ENCODE results near the gene CFD.
"Not testable (repeated sequence)": the region's sequence is repeated elsewhere in the genome, so short reads cannot be mapped to it uniquely, and the experiment has no call there.

Gene CFD

DNA sequence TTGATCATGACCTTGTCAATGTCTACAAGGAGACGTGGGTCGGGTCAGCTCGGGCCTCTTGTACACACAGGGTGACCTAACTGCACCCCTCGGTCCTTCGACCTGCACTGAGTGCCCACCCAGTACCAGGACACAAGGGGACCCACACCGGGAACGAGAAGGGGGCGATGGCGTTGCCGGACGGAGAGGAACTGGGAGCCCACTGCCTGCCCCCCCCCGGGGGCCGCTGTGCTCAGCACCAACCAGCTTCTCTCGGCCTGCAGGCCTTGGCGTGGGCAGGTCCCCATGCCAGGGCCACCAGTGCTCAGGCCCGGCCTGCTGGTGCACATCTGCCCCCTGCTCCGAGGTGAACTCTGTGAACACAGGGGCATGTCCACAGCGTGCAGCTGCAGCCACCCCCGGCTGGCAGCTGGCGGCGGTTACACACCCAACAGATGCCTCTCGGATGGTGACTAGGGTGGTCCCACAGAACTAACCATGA is 14.1 kb downstream of the CFD start:
- DNase-seq = no peak

DNA sequence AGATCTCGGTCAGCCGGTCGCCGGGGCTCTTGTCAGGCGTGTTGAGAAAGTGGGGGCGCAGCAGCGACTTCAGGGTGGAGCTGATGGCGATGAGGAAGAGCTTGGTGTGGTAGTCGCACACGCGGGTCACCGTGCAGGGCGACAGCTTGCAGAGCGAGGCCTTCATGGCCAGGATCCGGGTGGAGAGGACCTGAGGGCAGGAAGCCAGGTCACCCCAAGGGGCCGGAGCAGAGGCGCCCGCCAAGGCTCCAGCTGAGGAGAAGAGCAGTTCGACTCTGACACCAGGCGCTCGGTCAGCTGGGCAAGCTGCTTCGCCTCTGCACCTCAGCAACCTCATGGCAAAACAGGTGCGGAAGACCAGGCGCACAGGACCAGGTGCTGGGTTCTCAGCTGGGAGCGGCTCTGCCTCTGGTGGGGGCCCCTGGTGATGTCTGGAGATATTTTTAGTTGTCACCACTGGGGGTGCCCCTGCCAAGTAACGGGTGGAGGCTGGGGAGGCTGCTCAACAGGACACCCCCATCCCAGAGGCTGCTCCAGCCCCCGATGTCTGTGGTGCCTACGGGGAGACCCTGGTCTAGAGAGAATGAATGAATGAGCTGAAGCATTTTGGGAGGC is 15.9 kb downstream of the CFD start:
- no peak for DNase-seq

DNA sequence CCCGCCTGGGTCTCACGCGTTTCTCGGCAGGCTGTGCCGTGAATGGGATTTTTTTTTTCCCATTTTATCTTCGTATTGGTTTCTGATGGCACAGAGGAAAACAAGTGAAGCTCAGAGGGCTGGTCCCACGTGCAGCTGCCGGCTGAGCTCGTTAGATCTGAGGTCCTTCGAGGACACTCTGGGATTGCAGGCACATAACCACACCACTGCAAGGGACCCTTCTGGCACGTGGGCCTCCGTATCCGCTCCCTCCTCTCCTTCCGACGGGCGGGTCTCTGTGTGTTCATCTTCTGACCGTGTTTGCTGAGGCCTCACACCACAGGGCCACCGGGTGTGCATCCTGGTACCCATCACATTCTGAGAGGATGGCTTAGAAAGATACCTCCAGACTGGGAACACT is 16.6 kb downstream of the CFD start:
- DNase-seq = no peak

DNA sequence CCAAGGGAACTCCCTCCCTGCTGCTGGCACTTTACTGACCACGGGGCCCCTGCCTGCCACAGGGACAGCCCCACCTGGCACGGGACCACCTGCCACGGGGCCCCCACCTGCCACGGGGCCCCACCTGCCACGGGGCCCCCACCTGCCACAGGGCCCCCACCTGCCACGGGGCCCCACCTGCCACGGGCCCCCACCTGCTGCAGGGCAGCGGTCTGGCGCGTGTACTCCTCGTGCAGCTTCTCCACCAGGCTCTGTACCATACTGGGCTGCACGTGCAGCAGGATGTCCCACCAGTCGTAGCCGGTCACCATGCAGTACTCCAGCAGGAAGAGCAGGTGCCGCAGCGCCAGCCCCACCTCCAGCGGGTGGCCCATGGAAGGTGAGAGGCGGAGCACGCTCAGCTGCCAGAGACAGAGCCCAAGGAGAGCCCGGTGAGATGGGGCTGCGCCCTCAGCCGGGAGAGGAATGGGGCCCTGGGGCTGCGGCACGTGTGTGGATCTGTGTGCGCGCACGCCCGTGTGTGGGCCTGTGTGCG is 17.4 kb downstream of the CFD start:
- no peak for DNase-seq

DNA sequence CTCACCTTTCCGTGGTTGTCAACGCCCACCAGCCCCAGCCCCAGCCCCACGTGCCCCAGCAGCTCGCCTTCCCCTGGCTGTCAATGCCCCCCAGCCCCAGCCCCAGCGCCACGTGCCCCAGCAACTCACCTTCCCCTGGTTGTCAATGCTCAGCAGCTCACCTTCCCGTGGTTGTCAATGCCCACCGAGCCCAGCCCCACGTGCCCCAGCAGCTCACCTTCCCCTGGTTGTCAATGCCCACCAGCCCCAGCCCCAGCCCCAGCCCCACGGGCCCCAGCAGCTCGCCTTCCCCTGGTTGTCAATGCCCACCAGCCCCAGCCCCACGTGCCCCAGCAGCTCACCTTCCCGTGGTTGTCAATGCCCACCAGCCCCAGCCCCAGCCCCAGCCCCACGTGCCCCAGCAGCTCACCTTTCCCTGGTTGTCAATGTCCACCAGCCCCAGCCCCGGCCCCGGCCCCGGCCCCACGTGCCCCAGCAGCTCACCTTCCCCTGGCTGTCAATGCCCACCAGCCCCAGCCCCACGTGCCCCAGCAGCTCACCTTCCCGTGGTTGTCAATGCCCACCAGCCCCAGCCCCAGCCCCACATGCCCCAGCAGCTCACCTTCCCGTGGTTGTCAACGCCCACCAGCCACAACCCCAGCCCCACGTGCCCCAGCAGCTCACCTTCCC is 18.7 kb downstream of the CFD start:
- DNase-seq = not testable (repeated sequence)

DNA sequence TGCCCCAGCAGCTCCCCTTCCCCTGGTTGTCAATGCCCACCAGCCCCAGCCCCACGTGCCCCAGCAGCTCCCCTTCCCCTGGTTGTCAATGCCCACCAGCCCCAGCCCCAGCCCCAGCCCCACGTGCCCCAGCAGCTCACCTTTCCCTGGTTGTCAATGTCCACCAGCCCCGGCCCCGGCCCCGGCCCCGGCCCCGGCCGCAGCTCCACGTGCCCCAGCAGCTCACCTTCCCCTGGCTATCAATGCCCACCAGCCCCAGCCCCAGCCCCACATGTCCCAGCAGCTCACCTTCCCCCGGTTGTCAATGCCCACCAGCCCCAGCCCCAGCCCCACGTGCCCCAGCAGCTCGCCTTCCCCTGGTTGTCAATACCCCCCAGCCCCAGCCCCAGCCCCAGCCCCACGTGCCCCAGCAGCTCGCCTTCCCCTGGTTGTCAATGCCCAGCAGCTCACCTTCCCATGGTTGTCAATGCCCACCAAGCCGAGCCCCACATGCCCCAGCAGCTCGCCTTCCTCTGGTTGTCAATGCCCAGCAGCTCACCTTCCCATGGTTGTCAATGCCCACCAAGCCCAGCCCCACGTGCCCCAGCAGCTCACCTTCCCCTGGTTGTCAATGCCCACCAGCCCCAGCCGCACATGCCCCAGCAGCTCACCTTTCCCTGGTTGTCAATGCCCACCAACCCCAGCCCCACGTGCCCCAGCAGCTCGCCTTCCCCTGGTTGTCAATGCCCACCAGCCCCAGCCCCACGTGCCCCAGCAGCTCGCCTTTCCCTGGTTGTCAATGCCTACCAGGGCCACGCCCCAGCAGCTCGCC is 19.5 kb downstream of the CFD start:
- DNase-seq = not testable (repeated sequence)

DNA sequence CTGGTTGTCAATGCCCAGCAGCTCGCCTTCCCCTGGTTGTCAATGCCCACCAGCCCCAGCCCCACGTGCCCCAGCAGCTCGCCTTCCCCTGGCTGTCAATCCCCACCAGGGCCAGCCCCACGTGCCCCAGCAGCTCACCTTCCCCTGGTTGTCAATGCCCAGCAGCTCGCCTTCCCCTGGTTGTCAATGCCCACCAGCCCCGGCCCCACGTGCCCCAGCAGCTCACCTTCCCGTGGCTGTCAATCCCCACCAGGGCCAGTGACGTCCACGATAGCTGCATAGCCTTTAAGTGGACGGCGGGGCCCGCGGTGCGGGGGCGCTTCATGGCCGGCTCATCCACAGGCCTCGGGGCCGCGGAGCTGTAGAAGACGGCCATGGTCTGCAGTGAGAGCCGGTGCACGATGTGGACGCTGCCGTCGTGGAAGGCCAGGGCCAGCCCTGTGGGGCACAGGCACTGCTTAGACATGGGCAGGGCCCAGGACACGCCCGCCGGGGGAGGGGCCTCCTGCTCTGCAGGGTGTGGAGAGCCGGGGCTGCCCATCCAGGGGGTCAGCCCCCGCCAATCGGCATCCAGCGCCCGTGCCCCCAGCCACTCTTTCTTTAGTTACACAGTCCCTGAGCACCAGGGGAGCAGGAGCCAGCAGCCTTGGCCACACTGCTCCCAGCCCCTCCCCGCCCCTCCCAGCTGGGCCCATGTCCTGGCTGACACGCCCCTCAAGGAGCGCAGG is 20.4 kb downstream of the CFD start:
- no peak for DNase-seq

DNA sequence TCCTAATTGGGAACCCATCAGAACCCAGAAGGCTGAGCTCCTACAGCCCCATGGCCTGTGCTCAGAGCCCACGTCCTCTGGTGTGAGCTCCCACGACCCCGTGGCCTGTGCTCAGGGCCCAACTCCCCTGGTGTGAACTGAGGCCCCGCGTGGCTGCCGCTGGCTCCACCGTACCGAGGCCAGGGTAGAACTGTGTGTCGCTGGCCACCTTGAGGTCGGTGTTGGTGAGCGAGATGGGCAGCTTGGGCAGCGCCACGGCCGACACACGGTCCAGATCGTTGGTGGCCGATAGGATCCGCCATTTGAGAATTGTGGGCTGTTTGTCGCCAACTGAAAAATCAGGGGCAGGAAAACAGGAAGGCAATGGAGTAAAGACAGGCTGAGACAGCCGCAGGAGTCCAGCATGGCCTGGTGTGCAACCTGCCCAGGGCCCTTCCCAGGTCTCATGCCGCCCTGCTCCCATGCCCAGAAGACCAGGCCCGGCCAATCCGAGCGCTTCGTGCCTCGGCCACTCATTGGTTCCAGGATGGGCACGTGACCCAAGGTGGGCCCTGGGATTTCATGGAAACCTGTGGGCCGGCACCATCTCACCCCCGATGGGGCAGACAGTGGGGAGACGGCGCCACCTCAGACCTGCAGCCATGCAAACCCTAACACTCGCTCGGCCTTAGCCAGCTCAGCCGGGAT is 22.1 kb downstream of the CFD start:
- DNase-seq = no peak

DNA sequence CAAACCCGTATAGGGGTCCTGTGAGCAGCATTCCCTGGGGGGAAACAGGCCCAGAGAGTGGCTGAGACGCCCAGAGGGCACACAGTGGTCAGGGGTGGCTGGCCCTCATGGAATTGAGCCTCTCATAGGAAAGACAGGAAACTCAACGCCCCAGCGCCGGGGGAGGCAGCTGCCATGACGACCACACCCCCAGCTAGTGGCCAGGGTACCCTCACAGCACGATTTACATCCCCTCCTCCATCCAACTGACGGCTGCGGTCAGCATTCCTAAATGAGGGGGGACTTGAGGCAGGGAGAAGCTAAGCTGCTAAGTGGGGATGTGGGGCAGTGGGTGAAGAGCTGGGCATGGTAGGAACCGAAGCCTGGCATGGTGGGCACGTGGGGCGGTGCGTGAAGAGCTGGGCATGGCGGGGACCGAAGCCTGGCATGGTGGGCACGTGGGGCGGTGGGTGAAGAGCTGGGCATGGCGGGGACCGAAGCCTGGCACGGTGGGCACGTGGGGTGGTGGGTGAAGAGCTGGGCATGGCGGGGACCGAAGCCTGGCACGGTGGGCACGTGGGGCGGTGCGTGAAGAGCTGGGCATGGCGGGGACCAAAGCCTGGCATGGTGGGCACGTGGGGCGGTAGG is 23.5 kb downstream of the CFD start:
- DNase-seq = no peak

DNA sequence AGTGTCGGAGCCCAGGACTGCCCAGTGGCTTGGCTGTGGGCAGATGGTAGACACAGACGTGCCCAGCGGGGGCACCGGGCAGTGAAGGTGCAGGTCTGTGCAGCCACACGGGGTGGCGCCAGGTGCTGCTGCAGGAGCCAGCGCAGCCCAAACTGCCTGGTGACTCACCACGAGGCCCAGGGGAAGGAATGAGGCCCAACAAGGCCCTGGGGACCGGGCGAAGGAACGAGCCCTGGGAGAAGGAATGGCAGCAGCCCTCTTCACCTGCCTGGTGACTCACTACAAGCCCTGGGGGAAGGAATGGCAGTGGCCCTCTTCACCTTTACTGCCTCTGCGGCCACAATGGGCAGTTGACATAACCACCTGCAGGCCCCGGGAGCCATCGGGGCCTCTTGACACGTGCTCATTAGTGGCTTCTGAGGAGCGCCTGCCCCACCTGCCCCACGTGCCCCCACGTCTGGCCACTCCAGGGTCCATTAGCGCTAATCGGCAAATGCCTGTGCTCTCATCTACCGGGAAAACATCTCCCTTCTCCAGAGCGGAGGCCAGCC is 24.3 kb downstream of the CFD start:
- DNase-seq = no peak

DNA sequence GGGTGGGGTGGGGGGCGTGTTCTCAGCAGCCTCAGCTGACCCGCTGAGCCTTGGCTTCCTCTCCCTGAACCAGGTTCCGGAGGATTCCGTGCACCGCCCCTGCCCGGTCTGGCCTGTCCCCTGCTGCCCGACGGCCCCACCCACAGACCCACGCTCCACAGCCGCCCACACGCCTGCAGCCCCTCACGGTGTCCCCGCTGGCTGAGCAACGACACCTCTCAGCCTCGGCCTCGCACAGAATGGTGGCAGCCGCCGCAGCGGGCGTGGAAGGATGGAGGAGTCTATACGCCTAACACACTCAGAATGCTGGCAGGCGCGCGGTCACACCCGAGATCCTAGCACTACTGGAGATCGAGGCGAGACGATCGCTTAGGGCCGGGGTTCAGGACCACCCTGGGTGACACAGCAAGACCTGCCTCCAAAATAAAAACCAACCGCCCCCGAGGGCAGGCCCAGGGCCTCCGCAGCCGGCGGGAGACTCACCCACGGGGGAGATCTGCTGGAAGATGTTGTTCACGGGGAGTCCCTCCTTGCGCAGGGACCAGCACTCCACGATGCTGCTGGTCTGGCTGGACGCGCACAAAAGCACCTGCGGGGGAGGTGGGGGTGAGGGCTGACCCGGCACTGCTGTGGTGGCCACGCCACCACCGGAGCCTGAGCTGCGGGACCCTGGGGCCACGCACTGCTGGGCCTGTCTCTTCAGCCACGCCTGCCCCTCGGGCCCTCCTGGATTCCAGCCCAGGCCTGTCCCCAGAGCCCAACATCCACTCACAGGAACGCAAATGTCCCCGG is 25.2 kb downstream of the CFD start:
- DNase-seq = no peak

DNA sequence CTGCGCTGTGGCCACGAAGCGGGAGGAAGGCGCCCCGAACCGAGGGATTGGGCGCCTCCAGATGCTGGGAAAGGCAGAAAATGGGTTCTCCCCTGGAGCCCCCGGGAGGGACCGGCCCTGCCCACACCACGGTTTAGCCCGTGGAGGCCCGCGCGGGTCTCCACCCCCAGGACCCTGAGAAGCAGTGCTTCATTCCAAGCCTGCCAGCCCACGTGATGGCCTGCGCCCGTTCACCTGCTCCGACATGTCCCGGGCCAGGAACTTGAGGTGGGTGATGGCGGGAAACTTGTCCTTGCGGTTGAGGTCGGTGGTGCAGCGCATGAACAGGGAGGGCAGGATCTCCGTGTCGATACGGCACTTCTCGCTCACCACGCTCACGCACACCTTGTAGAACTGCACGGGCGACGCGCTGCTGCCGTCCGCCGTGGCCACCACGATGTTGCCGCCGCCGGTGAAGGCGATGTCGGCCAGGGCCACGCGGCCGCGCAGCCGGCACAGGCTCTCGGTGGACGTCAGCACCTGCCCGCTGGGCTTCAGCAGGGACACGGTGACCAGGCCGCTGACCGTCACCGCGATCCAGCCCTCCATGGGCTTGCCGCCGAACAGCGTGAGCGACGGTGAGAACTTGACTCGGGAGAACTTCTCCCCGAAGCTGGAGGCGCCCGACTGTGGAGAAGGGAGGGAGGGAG is 26.2 kb downstream of the CFD start:
- no peak for DNase-seq

DNA sequence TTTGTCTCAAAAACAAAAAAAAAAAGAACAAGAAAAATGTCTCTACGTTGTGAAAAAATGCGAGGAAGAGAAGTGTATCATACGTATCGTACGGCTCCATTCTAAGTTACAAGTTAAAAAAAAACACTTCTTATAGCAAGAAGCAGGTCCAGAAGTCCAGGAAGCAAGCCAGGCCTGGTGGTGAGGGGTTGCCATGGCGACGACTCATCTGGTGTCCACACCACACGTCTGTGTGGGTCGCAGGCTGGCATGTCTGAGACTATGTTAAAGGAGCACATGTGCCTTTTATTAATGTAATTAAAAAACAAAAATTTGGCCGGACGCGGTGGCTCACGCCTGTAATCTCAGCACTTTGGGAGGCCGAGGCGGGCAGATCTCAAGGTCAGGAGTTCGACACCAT is 27.6 kb downstream of the CFD start:
- no peak for DNase-seq

DNA sequence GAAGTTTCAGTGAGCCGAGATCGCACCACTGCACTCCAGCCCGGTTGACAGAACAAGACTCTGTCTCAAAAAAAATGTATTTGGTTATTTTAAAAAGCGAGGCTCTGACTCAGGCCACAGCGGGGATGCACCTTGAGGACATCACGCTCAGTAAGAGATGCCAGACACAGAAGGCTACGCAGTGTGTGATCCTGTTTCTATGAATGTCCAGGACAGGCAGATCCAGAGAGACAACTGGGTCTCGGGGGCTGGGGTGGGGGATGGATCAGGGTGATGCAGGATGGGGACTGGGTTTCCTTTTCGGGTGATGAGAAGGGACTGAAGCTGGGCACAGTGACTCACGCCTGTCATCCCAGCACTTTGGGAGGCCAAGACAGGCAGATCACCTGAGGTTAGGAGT is 28.1 kb downstream of the CFD start:
- DNase-seq = no peak

DNA sequence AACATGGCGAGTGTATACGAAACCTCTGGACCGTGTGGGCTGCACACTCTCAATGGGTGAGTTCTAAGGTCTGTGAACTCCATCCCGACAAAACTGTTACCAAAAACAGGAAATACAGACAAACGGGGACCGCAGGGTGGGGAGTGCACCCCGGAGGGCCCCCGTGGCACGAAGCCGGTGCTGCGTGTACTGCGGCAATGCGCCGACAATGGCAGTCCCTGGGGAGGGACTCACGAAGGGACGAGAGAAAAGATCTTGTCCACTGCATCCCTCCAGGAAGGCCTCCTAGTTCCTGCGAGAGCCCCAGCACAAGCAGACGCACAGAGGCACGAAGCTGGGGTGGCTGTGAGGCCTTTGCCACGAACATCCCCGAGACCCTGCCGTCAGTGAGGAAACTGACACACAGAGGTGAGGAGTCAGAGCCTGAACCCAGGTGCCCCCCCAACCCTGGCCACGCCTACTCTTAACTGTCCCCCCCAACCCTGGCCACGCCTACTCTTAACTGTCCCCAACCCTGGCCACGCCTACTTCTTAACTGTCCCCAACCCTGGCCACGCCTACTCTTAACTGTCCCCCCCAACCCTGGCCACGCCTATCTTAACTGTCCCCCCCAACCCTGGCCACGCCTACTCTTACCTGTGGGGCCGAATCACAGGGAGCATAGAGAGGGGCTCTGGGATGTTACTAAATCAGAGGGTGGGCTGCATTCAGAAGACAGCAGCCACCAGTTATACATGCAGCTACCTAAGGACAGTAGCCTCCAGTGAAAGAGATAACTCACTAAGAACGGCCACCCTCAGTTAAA is 29.3 kb downstream of the CFD start:
- no peak for DNase-seq

DNA sequence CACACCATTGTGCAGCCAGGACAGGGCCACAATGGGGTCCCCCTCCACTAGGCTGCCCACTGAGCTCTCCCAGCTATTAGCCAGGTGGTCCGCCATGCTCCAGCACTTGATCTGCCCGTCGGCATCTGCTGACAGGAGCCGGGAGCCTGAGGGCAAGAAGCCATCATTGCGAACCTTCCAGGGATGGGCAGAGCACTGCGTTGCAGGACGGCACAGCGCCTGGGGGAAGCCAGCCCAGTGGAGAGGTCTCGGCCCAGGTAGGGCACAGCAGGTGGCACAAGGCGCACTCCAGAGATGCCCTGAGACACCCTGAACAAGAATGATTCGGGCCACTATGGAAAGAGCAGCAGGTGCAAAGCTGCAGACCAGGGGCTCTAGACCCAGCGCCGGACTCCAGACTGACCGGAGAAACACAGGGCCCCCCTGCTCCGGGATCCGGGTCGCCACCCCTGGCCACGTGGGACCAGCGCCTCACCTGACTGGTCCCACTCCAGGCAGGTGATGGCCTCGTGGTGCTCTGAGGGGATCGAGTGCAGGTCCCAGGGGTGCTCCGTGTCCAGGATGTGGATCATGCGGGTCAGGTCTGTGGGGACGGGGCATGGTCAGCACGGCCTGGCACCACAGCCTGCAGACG is 30.3 kb downstream of the CFD start:
- no peak for DNase-seq

DNA sequence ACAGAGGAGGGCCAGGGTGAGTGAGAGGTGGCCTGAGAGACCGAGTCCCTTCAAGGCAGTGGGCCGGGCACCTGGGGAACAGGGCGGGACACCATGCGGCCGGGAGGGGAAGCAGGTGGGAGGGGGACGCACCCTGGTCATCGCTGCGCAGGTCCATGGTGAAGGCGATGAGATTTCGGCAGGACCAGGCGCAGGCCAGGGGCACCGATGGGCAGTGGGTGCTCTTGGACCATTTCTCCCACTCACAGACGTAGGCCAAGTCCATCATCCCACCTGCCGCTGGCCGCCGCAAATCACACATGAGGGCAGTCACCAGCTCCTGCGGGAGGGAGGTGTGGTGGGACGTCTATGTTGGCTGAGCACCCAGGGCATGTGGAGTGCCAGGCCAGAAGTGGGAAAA is 31.4 kb downstream of the CFD start:
- DNase-seq = no peak

DNA sequence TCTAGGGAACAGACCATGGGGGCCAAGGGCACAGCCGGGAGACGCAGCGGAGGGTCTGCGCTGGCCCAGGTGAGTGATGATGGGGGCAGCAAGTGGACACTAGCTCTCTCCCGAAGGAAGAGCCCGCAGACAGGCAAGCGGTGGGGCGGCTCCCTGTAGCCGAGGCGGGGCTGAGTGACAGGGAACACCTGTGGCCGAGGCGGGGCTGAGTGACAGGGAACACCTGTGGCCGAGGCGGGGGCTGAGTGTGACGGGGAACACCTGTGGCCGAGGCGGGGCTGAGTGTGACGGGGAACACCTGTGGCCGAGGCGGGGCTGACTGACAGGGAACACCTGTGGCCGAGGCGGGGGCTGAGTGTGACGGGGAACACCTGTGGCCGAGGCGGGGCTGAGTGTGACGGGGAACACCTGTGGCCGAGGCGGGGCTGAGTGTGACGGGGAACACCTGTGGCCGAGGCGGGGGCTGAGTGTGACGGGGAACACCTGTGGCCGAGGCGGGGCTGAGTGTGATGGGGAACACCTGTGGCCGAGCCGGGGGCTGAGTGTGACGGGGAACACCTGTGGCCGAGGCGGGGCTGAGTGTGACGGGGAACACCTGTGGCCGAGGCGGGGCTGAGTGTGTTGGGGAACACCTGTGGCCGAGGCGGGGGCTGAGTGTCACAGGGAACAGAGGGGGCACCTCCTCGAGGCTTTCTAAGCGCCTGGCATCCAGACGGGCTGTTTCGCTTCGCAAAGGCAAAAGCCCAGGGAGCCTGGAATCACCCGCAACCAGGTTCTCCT is 32.1 kb downstream of the CFD start:
- not testable (repeated sequence) for DNase-seq
